Anterior cingulate cortex (tissue), 58 donors: ENCODE data around the gene FASLG.
A peak's percentile ranks its signal among the peaks of the same experiment; 100 is the strongest.

ENCODE experiments used
- DNase-seq, 58 donors: peaks; one replicate each; lab custom pipeline; 2025; lab: John Stamatoyannopoulos, UW

FASLG gene

DNA sequence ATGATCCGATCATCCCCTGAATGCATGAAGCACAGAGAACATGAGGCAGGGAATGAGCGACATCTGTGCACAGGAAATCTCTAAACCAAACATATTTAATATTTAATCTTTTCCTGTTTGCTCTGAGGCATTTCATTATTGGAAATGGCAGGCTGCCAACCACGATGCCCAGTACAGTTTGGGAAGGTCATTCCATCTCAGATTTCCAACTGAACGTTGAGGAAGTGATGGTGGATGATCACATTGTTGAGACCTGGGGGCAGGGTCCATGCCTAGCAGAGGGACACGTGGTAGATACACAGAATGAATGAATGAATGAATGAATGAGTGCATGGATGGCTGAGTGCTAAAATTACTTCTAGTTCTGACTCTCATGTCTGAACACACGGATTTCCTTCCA, 15.9 kb upstream of the FASLG start:
- DNase-seq: no peak

DNA sequence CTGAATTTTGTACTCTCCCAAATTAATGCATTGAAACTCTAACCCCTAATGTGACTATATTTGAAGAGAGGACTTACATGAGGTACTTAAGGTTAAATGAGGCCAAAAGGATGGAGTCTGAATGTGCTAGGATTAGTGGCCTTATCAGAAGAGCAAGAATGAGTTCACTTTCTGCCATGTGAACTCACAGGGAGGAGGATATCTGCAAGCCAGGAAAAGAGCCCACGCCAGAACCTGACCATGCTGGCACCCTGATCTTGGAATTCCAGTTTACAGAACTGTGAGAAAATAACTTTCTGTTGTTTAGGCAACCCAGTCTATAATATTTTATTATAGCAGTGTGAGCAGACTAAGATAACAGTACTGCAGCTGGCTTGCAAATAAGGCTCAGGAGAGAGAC, 12.2 kb upstream of the FASLG start:
- DNase-seq: no peak

DNA sequence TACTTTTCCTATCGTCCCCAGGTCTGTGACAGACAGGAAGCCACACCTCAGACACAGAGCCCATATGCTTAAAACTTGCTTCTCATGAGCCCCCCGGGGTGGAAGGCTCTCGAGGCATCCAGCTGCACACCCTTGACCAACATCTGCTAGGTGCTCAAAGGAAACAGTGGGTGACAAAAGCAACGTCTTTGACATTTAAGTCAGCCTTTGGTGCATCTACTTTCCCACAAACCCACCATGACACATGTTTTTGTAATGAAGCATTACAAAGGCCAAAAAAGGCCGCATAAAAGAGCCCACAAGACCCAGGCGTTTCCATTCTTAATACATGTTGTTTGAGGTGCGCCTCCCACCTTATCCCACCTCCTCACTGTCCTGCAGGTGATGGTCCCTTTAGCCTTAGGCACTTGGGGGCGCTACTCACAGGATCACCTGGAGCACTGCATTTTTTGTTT, 11.8 kb upstream of the FASLG start:
- no peak for DNase-seq

DNA sequence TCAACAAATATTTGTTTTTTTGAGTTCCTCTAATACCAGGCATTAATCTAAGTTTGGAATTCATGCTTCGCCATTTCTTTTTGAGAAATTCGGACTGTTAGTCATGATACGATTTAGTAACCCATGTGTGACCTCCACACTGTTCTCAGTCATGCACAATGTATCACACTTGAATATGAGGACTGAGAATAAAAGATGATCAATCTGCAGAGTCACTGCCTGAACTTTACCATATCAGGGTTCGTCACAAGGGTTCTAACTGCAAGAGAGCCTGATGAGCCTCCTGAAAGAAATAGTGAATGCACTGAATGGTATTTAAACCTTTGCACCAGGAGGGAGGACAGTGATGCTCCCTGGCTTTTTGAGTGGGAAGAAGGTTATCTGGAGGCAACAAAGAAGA, 10.9 kb upstream of the FASLG start:
- DNase-seq: no peak

DNA sequence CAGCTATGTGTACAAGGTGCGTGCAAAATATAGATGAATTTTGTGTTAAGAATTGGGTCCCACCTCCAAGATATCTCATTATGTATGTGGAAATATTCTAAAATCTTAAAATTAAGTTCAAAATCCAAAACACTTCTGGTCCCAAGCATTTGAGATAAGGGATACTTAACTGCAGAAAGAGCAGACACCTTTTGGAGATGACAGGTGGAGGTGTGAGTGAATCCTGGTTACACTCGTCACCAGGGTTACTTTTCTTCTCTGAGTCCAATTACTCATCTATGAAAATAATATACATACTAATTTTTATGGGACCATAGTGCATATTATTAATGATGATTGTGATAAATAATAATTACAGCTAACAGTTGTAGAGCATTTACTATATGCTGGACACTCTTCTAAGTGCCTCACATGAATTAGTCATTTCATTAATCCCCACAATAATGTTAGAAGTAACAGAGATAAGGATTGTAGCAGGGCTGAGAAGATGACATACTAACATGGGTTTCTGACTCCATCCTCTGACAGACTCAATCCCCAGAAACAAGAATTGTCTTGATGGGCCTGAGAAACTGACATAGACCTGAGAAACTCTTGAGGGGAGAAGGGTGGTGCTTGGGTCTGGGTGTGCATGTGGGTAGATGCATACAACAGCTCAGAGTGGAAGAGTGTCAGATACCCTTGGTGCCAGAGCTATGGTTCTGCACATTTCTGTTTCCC, 8.3 kb upstream of the FASLG start:
- no peak for DNase-seq

DNA sequence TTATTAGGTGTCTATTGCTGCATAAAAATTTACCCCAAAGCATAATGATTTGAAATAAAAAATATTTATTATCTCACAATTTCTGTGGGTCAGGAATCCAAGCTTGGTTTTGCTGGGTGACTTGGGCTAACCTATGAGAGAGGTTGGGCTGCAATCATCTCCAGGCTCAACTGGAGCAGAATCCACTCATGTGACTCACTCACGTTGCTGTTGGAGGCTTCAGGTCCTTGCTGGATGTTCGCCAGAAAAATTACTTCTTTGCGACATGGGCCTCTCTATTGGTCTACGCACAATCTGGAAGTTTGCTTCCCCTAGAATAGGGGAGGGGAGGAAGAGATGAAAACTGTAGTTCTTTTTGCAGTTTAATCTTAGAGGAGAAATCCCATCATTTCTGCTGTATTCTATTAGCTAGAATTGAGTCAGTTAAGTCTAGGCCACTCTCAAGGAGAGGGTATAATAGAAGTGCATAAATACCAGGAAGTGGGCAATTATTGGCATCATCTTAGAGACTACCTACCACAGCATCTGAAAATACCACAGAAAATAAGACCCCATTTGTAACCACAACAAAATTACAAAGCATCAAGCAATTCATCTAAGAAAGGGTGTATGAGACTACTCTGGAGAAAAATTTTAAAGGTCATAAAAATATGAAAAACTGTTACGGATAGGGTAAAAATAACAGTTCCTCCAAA, 5.7 kb upstream of the FASLG start:
- no peak for DNase-seq

DNA sequence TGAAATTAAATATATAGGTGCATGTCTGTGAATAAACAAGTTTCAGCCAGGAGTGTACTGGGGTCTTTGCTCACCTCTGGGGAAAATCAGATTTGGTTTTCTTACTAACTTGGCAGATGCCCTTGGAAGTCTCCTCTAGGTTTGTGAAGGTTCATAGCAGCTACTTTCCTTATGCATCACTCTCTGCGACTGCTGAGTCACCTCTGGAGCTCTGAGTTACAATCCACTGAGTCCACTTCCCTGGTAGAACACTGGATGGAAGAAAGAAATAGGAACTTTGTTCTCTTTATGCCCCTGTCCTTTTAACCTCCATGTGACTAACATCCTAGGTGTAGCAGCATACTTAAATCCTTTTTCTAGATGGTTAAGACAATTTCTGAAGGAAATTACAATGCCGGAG, 4.4 kb upstream of the FASLG start:
- DNase-seq: no peak

DNA sequence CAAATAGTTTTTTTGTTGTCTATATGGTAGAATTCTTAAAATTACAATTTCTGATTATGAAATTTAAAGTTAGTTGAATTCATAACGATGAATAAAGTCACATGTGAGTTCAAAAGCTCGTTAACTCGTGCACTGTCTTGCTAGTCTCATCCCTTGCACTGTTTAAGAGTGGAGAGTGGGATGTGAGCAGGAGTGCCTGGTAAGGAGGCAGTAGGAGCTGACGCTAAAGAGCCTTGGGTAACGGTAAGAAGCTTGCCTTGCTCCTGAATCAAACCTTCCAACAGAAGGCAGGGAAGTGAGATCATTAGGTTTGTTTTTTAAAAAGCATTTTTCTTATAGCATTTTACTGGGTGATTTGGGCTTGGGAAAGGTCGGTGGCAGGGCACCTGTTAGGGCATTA, 2.3 kb upstream of the FASLG start:
- no peak for DNase-seq

DNA sequence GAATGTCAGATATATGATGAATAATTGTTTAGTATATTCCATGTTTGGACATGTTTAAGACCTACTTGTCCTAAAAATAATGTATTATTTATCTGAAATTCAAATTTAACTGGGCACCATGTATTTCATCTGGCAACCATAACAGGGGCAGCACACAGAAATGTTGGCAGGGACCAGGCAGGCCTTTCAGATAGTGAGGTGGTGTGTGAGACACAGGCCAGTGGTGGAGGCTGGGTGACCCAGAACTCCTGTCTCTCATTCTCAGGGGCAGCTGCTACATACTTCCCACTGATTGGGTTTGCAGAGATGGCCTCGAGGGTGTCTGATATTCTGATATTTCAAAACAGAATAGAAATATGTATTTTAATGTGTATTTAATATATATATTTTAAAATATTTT, 1.3 kb upstream of the FASLG start:
- peak in 8 of 58 donors; percentile 0 to 22 (median 3) for DNase-seq

DNA sequence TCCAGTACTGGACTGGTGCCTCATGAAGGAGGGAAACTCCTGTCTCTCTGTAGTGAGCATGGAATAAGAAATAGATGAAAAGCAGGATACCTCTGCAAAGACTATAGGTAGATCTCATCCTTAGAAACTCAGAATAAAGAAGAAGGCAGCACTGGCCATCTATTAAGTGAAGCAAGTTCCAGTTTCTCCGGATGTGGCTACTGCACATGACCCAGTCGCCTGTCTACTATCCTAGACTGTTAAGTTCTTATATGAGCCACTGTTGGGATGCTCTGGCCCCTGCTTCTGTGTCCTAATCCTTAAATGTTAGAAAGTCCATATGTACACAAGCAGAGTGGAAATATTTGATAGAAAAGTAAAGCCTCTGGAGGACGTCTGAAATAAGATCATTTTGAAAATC, 2.2 kb downstream of the FASLG start:
- DNase-seq: no peak

DNA sequence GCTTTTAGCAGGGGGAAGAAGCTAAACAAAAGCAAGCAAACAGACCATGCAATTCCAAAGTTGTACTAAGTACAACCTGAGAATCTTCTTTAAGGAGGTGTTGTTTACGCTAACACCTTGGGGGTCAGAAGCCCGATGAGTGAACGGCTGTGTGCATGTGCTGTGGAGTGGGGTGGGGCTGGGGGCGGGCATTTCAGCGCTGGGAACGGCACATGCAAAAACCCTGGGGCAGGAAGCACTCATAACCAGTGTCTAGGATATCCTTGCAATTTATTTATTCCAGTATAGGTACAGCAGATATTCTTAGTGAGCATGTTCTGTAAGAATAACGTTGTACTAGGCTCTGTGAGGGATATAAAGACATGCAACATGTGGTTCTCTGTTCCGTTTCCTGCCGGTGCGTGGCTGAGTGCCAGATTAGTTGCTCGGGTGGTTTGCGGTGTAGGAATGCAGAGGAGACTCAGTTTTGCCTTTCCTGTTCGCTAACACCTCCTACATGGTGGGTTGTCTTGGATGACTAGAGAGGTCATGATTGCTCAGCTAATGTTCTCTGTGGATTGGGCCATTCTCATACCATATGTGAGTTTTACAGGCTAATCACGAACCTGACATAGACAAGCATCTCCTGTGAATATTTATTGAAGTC, 3.7 kb downstream of the FASLG start:
- peak in 3 of 58 donors; percentile 0 to 5 (median 3) for DNase-seq

DNA sequence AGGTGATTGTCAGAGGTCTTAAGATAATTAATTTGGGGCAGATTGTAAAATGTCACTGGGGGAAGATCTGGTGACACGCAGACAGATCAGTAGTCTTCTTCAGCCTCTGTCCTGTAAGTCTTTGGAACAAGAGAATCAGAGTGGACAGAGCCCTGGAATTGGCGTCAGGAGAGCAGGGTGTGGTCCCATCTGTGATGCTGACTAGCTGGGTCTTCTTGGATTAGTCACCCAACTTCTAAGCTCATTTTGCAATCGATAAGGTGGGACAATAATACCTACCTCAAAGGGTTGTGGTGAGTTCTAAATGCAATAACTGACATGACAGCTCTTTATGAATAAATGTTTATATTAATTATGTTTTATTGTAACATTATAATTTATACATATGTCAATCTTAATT, 4.8 kb downstream of the FASLG start:
- DNase-seq: no peak

DNA sequence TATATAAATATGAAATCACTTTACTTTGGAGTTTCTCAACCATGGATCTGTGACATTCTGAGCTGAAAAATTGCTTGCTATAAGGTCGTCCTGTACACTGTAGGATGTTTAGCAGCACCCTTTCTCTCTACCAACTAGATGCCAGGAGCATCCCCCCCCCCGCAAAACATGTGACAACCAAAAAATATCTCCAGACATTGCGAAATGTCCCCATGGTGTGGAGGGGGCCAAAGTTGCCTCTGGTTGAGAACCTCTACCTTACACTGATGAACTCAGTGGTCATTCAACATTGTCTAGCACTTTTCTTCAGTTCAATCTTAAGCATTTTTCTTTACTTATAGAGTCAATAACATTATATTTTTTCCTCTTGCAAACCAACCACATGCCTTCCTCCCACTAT, 9.2 kb downstream of the FASLG start:
- DNase-seq: no peak

DNA sequence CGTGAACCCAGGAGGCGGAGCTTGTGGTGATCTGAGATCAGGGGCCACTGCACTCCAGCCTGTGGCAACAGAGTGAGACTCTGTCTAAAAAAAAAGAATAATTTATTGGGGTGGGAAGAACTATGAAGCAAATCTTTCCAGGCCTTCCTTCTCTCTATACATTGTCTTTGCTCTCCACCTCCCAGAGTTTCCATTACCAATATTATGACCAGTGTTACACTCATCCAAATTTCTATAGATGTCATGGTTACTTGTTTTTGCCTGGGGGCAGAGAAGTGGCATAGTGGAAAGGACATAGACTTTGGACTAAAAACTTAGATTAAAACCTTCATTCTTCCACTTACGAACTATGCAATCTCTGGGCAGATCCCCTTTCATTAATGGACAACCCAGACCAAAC, 10.1 kb downstream of the FASLG start:
- no peak for DNase-seq

DNA sequence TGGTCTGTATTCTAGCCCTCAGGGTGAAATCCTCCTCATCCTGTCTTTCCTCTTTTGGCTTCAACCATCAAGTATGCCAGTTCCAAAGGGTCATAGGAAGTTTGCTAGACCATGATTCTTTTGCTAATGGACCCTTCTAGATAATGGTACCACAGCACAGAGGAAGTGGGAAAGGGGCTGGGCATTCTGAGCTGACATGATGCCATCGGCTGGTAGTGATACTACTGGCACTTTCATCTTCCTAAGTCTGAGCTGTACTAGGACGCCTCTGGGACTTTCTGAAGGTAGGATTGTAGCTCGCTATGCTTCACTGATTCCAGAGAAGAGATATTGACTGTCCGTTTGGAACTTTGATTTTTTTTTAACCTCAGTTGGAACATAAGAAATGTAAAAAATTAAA, 11.4 kb downstream of the FASLG start:
- no peak for DNase-seq

DNA sequence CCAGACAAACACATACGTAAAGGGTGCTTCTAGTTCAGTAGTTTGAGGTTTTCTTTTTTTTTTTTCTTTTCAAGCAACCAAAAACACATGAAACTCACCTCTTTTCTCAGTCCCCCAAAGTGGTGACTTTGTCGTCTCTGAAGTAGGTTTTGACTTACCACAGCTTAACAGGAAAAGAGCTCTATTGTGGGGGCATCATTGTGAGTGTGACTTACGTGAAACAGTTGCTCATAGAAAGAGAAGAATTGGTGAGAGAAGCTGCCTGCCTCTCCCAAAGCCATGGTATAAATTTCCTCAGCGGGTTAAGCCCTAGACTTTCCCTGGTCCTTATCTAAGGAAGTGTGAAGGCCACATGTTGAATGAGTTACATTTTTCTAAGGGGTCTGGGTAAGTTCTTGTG, 11.9 kb downstream of the FASLG start:
- DNase-seq: no peak

DNA sequence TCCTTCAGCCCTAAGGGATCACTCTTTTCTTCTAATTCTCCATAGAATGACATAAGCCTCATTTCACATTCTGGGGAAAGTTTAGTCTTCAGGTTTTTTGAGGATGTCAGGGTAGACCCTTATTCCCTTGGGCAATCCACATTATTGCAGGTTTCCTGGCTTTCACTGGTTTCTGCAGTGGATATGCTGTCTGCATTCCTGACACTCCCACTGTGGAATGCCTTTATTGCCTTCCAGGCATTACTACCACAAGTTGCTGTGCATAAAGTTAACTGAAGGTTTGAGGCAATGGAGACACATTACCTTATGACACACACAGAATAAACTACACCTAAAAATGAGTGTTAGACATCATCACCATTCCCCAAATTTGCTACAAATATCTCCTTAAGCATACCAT, 12.7 kb downstream of the FASLG start:
- DNase-seq: no peak

DNA sequence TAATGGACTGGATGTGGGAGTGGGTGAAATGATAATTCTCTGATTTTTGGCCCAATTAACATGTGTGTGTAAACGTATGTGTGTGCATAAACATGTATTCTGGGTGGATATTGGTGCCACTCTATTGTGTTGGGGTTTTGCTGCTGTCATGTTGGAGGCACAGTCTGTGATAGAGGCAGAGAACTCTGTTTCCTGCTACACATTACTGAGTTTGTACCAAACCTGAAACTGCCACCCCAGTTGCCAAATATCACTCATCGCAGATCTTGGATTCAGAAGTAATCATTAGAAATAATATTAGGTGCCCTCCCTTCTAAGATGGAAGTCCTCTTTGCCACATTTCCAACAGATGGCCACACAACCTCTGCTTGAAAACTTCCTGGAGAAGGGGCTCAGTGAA, 13.8 kb downstream of the FASLG start:
- DNase-seq: no peak

DNA sequence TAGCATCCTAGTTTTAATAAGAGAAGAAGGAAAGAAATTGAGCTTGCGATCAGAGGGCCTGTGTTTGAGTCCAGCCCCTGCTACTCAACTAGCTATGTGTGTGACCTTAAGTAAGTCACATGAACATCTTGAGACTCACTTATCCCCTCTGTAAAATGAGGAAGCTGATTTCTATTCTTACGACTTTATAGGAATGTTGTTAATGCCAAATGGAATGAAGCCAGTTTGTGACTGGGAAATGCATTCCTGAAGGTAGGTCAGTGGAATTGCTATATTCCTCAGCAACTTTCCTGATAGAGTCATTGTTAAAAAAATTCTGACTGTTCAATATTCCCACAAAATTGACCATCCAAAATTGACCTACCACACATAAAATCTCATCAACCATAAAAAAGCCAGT, 14.9 kb downstream of the FASLG start:
- DNase-seq: no peak

DNA sequence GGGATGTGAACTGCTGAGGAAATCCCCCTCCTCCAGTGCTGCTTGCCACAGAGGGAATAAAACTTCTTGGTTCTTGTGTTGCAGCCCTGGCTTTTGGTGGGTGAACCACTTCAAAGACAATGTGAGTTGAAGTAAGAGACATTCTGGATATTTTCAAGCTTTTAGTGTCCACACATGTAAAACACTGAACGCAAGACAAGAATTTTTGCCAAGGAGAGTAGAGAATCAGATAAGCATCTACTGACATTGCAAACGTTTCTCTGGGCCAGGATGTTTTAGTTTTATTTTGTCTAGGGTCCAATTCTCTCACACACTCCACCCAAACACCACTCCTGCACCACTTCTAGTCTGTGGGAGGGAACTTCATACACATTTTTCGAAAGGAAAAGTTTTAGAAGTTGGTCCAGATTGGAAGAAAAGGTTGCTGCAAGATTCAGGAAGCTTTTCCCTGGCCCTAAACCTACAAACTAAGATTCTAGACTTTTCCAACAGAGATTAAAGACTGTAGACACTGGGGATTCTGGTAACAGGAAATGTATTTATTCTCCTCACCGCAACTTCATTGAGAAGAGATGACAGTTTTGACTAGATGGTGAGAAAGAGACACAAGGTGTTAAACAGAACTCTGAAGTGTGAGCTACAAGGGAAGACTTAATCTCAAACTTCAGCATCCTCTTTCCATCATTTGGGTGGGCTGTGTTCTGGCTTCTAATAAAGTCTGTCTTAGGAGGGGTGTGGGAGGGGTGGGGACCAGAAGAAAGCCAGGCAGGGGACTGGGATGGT, 16.1 kb downstream of the FASLG start:
- no peak for DNase-seq
